DND-41 (cell line): Measurements from ENCODE around the gene IGLON5.

Source experiments
- ATAC-seq: fragments of 200-7000 bp; cut with Tn5 transposase; 3 replicates; pipeline ENCODE4 v1.9.1; 2021; ENCODE audit warnings: low read depth; ENCODE audit not compliant: insufficient read depth
- DNase-seq: peaks from one replicate; pipeline ENCODE4 v3.0.0-alpha.2; 2020
- H2AFZ ChIP-seq: 2 replicates; pipeline ENCODE4 v1.6.0; 2012; ENCODE audit warnings: low read depth, low read length
- H3K27ac ChIP-seq: 2 replicates; pipeline ENCODE4 v1.5.1; 2012; ENCODE audit warnings: low read length, inconsistent platforms
- H3K27me3 ChIP-seq: fragments of 200-600 bp; sonication (generic); 2 replicates; pipeline ENCODE4 v1.6.0; 2012; ENCODE audit warnings: low read length, mild to moderate bottlenecking, inconsistent platforms; ENCODE audit not compliant: insufficient read depth, poor library complexity
- H3K36me3 ChIP-seq: 2 replicates; pipeline ENCODE4 v1.5.1; 2012; ENCODE audit warnings: low read length, inconsistent platforms; ENCODE audit not compliant: insufficient read depth
- H3K4me1 ChIP-seq: 2 replicates; pipeline ENCODE4 v1.5.1; 2012; ENCODE audit warnings: mild to moderate bottlenecking, low read length; ENCODE audit not compliant: insufficient read depth
- H3K4me2 ChIP-seq: 2 replicates; pipeline ENCODE4 v1.6.0; 2012; ENCODE audit warnings: mild to moderate bottlenecking, moderate library complexity, low read length, inconsistent platforms; ENCODE audit not compliant: insufficient read depth
- H3K4me3 ChIP-seq, 2 experiments: fragments of 200-600 bp in 1 of 2; shearing (Covaris generic) in 1 of 2; 2 replicates each; pipeline ENCODE4 v1.5.1; 2012 to 2016; ENCODE audit warnings: inconsistent platforms in 2 of 2, low read length in 2 of 2, mild to moderate bottlenecking in 2 of 2, low read depth in 1 of 2, moderate library complexity in 1 of 2
- H3K79me2 ChIP-seq: 2 replicates; pipeline ENCODE4 v1.6.0; 2012; ENCODE audit warnings: low read length, inconsistent platforms; ENCODE audit not compliant: insufficient read depth
- H3K9ac ChIP-seq: 2 replicates; pipeline ENCODE4 v1.6.0; 2012; ENCODE audit warnings: low read depth, mild to moderate bottlenecking, inconsistent platforms, low read length, moderate library complexity
- H3K9me3 ChIP-seq: 2 replicates; pipeline ENCODE4 v1.5.1; 2012; ENCODE audit warnings: low read length, moderate library complexity, mild to moderate bottlenecking, inconsistent platforms; ENCODE audit not compliant: insufficient read depth, severe bottlenecking
- H4K20me1 ChIP-seq: 2 replicates; pipeline ENCODE4 v1.6.0; 2012; ENCODE audit warnings: low read length; ENCODE audit not compliant: insufficient read depth
- CTCF ChIP-seq: IDR thresholded peaks from 2 replicates; pipeline ENCODE4 v1.5.1; 2012; ENCODE audit warnings: borderline replicate concordance, low read length, moderate library complexity, mild to moderate bottlenecking; ENCODE audit not compliant: poor library complexity, severe bottlenecking; ENCODE audit errors: extremely low read depth
- EZH2 ChIP-seq: IDR thresholded peaks from 3 replicates; pipeline ENCODE4 v1.6.1; 2012; ENCODE audit warnings: borderline replicate concordance, low read depth, mild to moderate bottlenecking, moderate library complexity, low read length, inconsistent platforms; ENCODE audit not compliant: severe bottlenecking

IGLON5 gene

GRCh38 chr19:51282335-51282734 lies 29.1 kb upstream of the IGLON5 start:
- Histone ChIP-seq H3K9me3 (no peaks in the 10 kb centered on the region), H3K4me2 (no peak overlapping the region), H3K36me3 (no peaks in the 10 kb centered on the region), H3K27ac (no peak overlapping the region), H3K9ac (no peak overlapping the region), H2AFZ (no peak overlapping the region), H3K4me3 (no peak overlapping the region), H3K79me2 (no peaks in the 10 kb centered on the region), H3K4me1 (no peaks in the 10 kb centered on the region), H3K27me3 (peaks cover 12% of the 10 kb centered on the region), H4K20me1 (no peaks in the 10 kb centered on the region)
- no peak for DNase-seq
- TF ChIP-seq EZH2 (no peak), CTCF (no peak)
- no peak for ATAC-seq

- TF ChIP-seq EZH2 = no peak
- TF ChIP-seq CTCF = no peak
- no peak overlapping the region for H2AFZ ChIP-seq
- H3K9ac ChIP-seq = no peak overlapping the region
- H3K4me2 ChIP-seq = no peak overlapping the region
- H3K4me1 ChIP-seq = no peaks in the 10 kb centered on the region
- no peak for DNase-seq
- no peak overlapping the region for H3K27ac ChIP-seq
- no peaks in the 10 kb centered on the region for H3K9me3 ChIP-seq
- no peaks in the 10 kb centered on the region for H3K79me2 ChIP-seq
- no peaks in the 10 kb centered on the region for H3K36me3 ChIP-seq
- peaks cover 9% of the 10 kb centered on the region for H3K27me3 ChIP-seq
- no peak overlapping the region for H3K4me3 ChIP-seq
- H4K20me1 ChIP-seq = no peaks in the 10 kb centered on the region
- ATAC-seq = no peak
These were observed 25.8 kb upstream of the IGLON5 start for GRCh38 chr19:51285682-51286081.

- Histone ChIP-seq H3K4me1 (no peaks in the 10 kb centered on the region), H3K4me2 (no peak overlapping the region), H3K4me3 (no peak overlapping the region), H3K27ac (no peak overlapping the region), H3K36me3 (no peaks in the 10 kb centered on the region), H2AFZ (no peak overlapping the region), H3K9ac (no peak overlapping the region), H3K9me3 (no peaks in the 10 kb centered on the region), H3K79me2 (no peaks in the 10 kb centered on the region), H4K20me1 (no peaks in the 10 kb centered on the region), H3K27me3 (peaks cover 9% of the 10 kb centered on the region)
- TF ChIP-seq CTCF (no peak), EZH2 (no peak)
- ATAC-seq (no peak), DNase-seq (no peak)
These were observed 21.8 kb upstream of the IGLON5 start for GRCh38 chr19:51289635-51290034.

GRCh38 chr19:51292971-51293370 lies 18.5 kb upstream of the IGLON5 start:
- Histone ChIP-seq H3K27ac (no peak overlapping the region), H2AFZ (no peak overlapping the region), H4K20me1 (no peaks in the 10 kb centered on the region), H3K4me2 (no peak overlapping the region), H3K9me3 (no peaks in the 10 kb centered on the region), H3K4me3 (no peak overlapping the region), H3K36me3 (no peaks in the 10 kb centered on the region), H3K79me2 (no peaks in the 10 kb centered on the region), H3K9ac (no peak overlapping the region), H3K4me1 (no peaks in the 10 kb centered on the region), H3K27me3 (no peaks in the 10 kb centered on the region)
- TF ChIP-seq CTCF = no peak
- TF ChIP-seq EZH2 = no peak
- no peak for ATAC-seq
- no peak for DNase-seq
